Neural cell (in vitro differentiated cells): ENCODE data around the gene TMEM81. TPM values are rescaled to one million over a fixed set of nuclear protein-coding genes. Genes with fewer than 3 reads are reported as not detected.

Source experiments
- H2AFZ ChIP-seq: fragments of 200-600, 300-800 bp; sonication (generic), shearing (Covaris generic); 2 replicates; pipeline ENCODE4 v1.6.0; 2014; ENCODE audit warnings: low read depth, mild to moderate bottlenecking, antibody characterized with exemption, low read length, moderate library complexity
- H3F3A ChIP-seq: fragments of 200-600 bp; shearing (Covaris generic); 2 replicates; pipeline ENCODE4 v1.6.1; 2016; ENCODE audit warnings: mild to moderate bottlenecking, moderate library complexity, mixed read lengths, antibody characterized with exemption, low read length; ENCODE audit not compliant: insufficient read depth, poor library complexity, severe bottlenecking
- H3K27ac ChIP-seq: fragments of 200-600, 300-800 bp; sonication (generic), shearing (Covaris generic); 2 replicates; pipeline ENCODE4 v1.5.1; 2014; ENCODE audit warnings: mild to moderate bottlenecking, low read length, moderate library complexity
- H3K27me3 ChIP-seq: fragments of 300-800, 200-600 bp; sonication (generic), shearing (Covaris generic); 2 replicates; pipeline ENCODE4 v1.6.0; 2014; ENCODE audit warnings: mild to moderate bottlenecking, low read depth, low read length, moderate library complexity; ENCODE audit not compliant: insufficient read depth
- H3K36me3 ChIP-seq: fragments of 300-800, 200-600 bp; sonication (generic), shearing (Covaris generic); 2 replicates; pipeline ENCODE4 v1.5.1; 2014; ENCODE audit warnings: mild to moderate bottlenecking, antibody characterized with exemption, low read length, moderate library complexity; ENCODE audit not compliant: insufficient read depth
- H3K4me2 ChIP-seq: fragments of 300-800, 200-600 bp; sonication (generic), shearing (Covaris generic); 2 replicates; pipeline ENCODE4 v1.6.0; 2014; ENCODE audit warnings: mild to moderate bottlenecking, low read length
- H3K4me3 ChIP-seq: fragments of 300-800, 200-600 bp; sonication (generic), shearing (Covaris generic); 2 replicates; pipeline ENCODE4 v1.5.1; 2014; ENCODE audit warnings: mild to moderate bottlenecking, low read length, moderate library complexity
- H3K79me2 ChIP-seq: fragments of 200-600 bp; shearing (Covaris generic); replicated peaks from 2 replicates; pipeline ENCODE4 v1.6.0; 2014; ENCODE audit warnings: mild to moderate bottlenecking, low read length, moderate library complexity; ENCODE audit not compliant: insufficient read depth
- H3K9ac ChIP-seq: fragments of 300-800, 200-600 bp; sonication (generic), shearing (Covaris generic); 2 replicates; pipeline ENCODE4 v1.6.1; 2016; ENCODE audit warnings: mild to moderate bottlenecking, low read length, mixed read lengths
- H3K9me2 ChIP-seq: fragments of 200-600 bp; shearing (Covaris generic); 2 replicates; pipeline ENCODE4 v1.6.1; 2016; ENCODE audit warnings: mild to moderate bottlenecking, low read length, mixed read lengths; ENCODE audit not compliant: insufficient read depth
- H3K9me3 ChIP-seq: fragments of 200-600, 300-800 bp; sonication (generic), shearing (Covaris generic); 2 replicates; pipeline ENCODE4 v1.6.1; 2016; ENCODE audit warnings: mild to moderate bottlenecking, mixed run types, low read length, moderate library complexity, mixed read lengths
- H4K20me1 ChIP-seq: fragments of 200-600 bp; shearing (Covaris generic); 2 replicates; pipeline ENCODE4 v1.6.1; 2016; ENCODE audit warnings: mild to moderate bottlenecking, mixed run types; ENCODE audit not compliant: insufficient read depth
- EP300 ChIP-seq: fragments of 450-650 bp; conservative IDR thresholded peaks from 2 replicates; pipeline ENCODE4 v1.6.1; 2014; ENCODE audit warnings: antibody characterized with exemption, mild to moderate bottlenecking, moderate library complexity; ENCODE audit not compliant: poor library complexity, severe bottlenecking
- EZH2 ChIP-seq: fragments of 200-600, 300-800 bp; shearing (Covaris generic), sonication (generic); IDR thresholded peaks from 2 replicates; pipeline ENCODE4 v1.6.1; 2014; ENCODE audit warnings: antibody characterized with exemption, low read length, borderline replicate concordance, mild to moderate bottlenecking; ENCODE audit not compliant: insufficient read depth, poor library complexity, severe bottlenecking
- MXI1 ChIP-seq: fragments of 450-650 bp; conservative IDR thresholded peaks from 2 replicates; pipeline ENCODE4 v1.6.1; 2014; ENCODE audit warnings: antibody characterized with exemption, mild to moderate bottlenecking; ENCODE audit not compliant: poor library complexity, severe bottlenecking
- POLR2AphosphoS5 ChIP-seq: IDR thresholded peaks from 2 replicates; pipeline ENCODE4 v1.6.1; 2012
- RAD21 ChIP-seq: fragments of 450-650 bp; conservative IDR thresholded peaks from 2 replicates; pipeline ENCODE4 v1.6.1; 2014; ENCODE audit warnings: antibody characterized with exemption, mild to moderate bottlenecking, moderate library complexity
- SMC3 ChIP-seq: fragments of 450-650 bp; conservative IDR thresholded peaks from 2 replicates; pipeline ENCODE4 v1.6.1; 2014; ENCODE audit warnings: antibody characterized with exemption, mild to moderate bottlenecking, moderate library complexity; ENCODE audit not compliant: poor library complexity
- TAF1 ChIP-seq: IDR thresholded peaks from 2 replicates; pipeline ENCODE4 v1.6.1; 2012; ENCODE audit warnings: low read depth
- polyA plus RNA-seq: library from polyadenylated mRNA; depleted of rRNA; stranded (reverse); fragments of >200 nt; gene quantifications from 2 replicates; pipeline ENCODE4 v1.2.3, GENCODE V29; 2014
- TF ChIP-seq, protein P1 (sequence below): IDR thresholded peaks from 2 replicates; pipeline ENCODE4 v1.6.1; 2012; ENCODE audit warnings: borderline replicate concordance
- TF ChIP-seq, protein P2 (sequence below): fragments of 450-650 bp; IDR thresholded peaks from 2 replicates; pipeline ENCODE4 v1.5.1; 2014; ENCODE audit warnings: antibody characterized with exemption, mild to moderate bottlenecking, moderate library complexity; ENCODE audit not compliant: poor library complexity, severe bottlenecking

The TMEM81 gene
- polyA plus RNA-seq, 1 donor from 2014 or later, result 10.1 TPM

DNA sequence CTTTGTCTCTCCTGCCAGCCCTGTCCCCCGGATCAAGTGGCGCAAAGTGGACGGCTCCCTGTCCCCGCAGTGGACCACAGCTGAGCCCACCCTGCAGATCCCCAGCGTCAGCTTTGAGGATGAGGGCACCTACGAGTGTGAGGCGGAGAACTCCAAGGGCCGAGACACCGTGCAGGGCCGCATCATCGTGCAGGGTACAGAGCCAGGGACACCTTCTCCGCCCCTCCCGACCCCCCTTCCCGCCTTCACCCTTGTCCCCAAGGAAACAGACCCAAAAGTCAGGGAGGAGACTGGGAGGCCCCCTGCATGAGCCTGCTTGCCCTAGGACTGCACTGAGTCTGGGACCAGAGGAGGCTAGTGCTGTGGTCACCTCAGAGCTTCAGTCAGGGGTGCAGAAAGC is 23.0 kb downstream of the TMEM81 start:
- Histone ChIP-seq H3K9me2 (no peaks in the 10 kb centered on the region), H3K79me2 (no peaks in the 10 kb centered on the region), H3K9ac (no peak overlapping the region), H3K4me3 (no peak overlapping the region), H3K27me3 (no peaks in the 10 kb centered on the region), H3K27ac (no peak overlapping the region), H3K4me2 (no peak overlapping the region), H3F3A (no peaks in the 10 kb centered on the region), H2AFZ (no peak overlapping the region), H4K20me1 (no peaks in the 10 kb centered on the region), H3K36me3 (no peaks in the 10 kb centered on the region), H3K9me3 (no peaks in the 10 kb centered on the region)
- no peak for TF ChIP-seq TAF1
- TF ChIP-seq, protein P1, sequence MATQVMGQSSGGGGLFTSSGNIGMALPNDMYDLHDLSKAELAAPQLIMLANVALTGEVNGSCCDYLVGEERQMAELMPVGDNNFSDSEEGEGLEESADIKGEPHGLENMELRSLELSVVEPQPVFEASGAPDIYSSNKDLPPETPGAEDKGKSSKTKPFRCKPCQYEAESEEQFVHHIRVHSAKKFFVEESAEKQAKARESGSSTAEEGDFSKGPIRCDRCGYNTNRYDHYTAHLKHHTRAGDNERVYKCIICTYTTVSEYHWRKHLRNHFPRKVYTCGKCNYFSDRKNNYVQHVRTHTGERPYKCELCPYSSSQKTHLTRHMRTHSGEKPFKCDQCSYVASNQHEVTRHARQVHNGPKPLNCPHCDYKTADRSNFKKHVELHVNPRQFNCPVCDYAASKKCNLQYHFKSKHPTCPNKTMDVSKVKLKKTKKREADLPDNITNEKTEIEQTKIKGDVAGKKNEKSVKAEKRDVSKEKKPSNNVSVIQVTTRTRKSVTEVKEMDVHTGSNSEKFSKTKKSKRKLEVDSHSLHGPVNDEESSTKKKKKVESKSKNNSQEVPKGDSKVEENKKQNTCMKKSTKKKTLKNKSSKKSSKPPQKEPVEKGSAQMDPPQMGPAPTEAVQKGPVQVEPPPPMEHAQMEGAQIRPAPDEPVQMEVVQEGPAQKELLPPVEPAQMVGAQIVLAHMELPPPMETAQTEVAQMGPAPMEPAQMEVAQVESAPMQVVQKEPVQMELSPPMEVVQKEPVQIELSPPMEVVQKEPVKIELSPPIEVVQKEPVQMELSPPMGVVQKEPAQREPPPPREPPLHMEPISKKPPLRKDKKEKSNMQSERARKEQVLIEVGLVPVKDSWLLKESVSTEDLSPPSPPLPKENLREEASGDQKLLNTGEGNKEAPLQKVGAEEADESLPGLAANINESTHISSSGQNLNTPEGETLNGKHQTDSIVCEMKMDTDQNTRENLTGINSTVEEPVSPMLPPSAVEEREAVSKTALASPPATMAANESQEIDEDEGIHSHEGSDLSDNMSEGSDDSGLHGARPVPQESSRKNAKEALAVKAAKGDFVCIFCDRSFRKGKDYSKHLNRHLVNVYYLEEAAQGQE, result no peak
- no peak for TF ChIP-seq POLR2AphosphoS5
- TF ChIP-seq MXI1, result no peak
- TF ChIP-seq SMC3, result no peak

DNA sequence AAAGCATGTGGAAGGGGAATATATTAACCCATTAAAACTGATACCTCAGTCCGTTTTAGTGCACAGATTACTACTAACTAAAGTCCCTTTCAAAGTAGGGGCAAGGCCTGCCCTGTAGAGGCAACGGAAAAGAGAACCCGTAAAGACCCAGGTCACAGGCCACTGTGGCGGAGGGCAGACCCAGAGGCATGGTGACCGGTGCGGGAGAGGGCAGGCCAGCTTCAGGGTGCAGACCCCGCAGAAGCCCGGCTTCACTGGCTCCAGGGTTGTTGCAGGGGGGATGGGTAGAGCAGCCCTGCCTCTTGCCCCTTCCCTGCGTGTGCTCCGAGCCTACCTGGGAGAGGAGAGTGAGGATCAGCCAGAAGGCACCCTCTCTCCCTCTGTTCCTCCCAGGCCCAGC is 23.5 kb downstream of the TMEM81 start:
- Histone ChIP-seq H3F3A (no peaks in the 10 kb centered on the region), H4K20me1 (no peaks in the 10 kb centered on the region), H3K27me3 (no peaks in the 10 kb centered on the region), H3K4me2 (no peak overlapping the region), H3K27ac (no peak overlapping the region), H3K9ac (no peak overlapping the region), H3K9me3 (no peaks in the 10 kb centered on the region), H3K79me2 (no peaks in the 10 kb centered on the region), H3K9me2 (no peaks in the 10 kb centered on the region), H3K36me3 (no peaks in the 10 kb centered on the region), H3K4me3 (no peak overlapping the region), H2AFZ (no peak overlapping the region)
- TF ChIP-seq, protein P2, sequence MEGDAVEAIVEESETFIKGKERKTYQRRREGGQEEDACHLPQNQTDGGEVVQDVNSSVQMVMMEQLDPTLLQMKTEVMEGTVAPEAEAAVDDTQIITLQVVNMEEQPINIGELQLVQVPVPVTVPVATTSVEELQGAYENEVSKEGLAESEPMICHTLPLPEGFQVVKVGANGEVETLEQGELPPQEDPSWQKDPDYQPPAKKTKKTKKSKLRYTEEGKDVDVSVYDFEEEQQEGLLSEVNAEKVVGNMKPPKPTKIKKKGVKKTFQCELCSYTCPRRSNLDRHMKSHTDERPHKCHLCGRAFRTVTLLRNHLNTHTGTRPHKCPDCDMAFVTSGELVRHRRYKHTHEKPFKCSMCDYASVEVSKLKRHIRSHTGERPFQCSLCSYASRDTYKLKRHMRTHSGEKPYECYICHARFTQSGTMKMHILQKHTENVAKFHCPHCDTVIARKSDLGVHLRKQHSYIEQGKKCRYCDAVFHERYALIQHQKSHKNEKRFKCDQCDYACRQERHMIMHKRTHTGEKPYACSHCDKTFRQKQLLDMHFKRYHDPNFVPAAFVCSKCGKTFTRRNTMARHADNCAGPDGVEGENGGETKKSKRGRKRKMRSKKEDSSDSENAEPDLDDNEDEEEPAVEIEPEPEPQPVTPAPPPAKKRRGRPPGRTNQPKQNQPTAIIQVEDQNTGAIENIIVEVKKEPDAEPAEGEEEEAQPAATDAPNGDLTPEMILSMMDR, result no peak
- TF ChIP-seq MXI1 (no peak), RAD21 (no peak), EZH2 (no peak), POLR2AphosphoS5 (no peak), TAF1 (no peak), SMC3 (no peak), EP300 (no peak)

DNA sequence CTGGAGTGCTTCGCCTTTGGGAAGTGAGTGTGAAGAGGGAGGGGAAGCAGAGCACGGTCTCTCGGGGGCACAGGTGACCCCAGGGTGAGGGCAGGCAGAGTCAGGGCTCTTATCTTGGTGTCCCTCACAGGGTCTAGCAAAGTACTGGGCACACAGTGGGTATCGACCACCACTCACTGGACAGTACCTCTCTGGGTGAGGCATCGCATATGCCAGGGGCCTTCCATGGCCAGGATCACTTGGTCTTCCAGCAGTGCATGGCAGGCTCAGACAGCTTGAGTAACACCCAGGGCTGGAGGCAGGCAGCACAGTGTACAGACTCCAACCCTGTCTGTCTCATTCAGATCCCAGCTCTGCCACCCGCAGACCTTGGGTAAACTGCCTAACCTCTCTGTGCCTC is 24.6 kb downstream of the TMEM81 start:
- TF ChIP-seq POLR2AphosphoS5, result no peak
- TF ChIP-seq TAF1, result no peak
- no peak overlapping the region for H3K4me2 ChIP-seq
- no peaks in the 10 kb centered on the region for H3K36me3 ChIP-seq
- H3K27me3 ChIP-seq, result no peaks in the 10 kb centered on the region
- H3K9me2 ChIP-seq, result no peaks in the 10 kb centered on the region
- no peak overlapping the region for H3K27ac ChIP-seq
- H3K4me3 ChIP-seq, result no peak overlapping the region
- no peaks in the 10 kb centered on the region for H4K20me1 ChIP-seq
- H2AFZ ChIP-seq, result no peak overlapping the region
- no peaks in the 10 kb centered on the region for H3F3A ChIP-seq
- H3K79me2 ChIP-seq, result no peaks in the 10 kb centered on the region
- H3K9me3 ChIP-seq, result no peaks in the 10 kb centered on the region
- H3K9ac ChIP-seq, result no peak overlapping the region
